Endothelial cell (in vitro differentiated cells): ENCODE measurements around the gene LRRC56. TPM values are rescaled to one million over a fixed set of nuclear protein-coding genes. Genes with fewer than 3 reads are reported as not detected.

Source experiments
- DNase-seq: peaks from one replicate; pipeline ENCODE4 v3.0.0; 2021; ENCODE audit warnings: low spot score
- H3K27ac Mint-ChIP-seq: one replicate; pipeline ENCODE4 v1.8.0; 2021; ENCODE audit warnings: mixed read lengths, inconsistent platforms; ENCODE audit not compliant: unreplicated experiment
- H3K27me3 Mint-ChIP-seq: one replicate; pipeline ENCODE4 v1.8.0; 2021; ENCODE audit warnings: mild to moderate bottlenecking, moderate library complexity, mixed read lengths, inconsistent platforms; ENCODE audit not compliant: unreplicated experiment
- H3K36me3 Mint-ChIP-seq: one replicate; pipeline ENCODE4 v1.8.0; 2021; ENCODE audit warnings: mild to moderate bottlenecking, low read depth, mixed read lengths, inconsistent platforms; ENCODE audit not compliant: unreplicated experiment
- H3K4me1 Mint-ChIP-seq: one replicate; pipeline ENCODE4 v1.8.0; 2021; ENCODE audit warnings: mild to moderate bottlenecking, mixed read lengths, inconsistent platforms; ENCODE audit not compliant: unreplicated experiment
- H3K4me3 Mint-ChIP-seq: one replicate; pipeline ENCODE4 v1.8.0; 2021; ENCODE audit warnings: mild to moderate bottlenecking, mixed read lengths, inconsistent platforms; ENCODE audit not compliant: unreplicated experiment
- H3K9me3 Mint-ChIP-seq: one replicate; pipeline ENCODE4 v1.8.0; 2021; ENCODE audit warnings: mixed read lengths, inconsistent platforms; ENCODE audit not compliant: unreplicated experiment
- CTCF ChIP-seq: fragments of 200-600 bp; sonication (generic); IDR thresholded peaks from one replicate; pipeline ENCODE4 v1.5.0; 2021; ENCODE audit warnings: antibody characterized with exemption; ENCODE audit not compliant: unreplicated experiment
- total RNA-seq: library from RNA; stranded (reverse); fragmentation: NEBNext Ultra II Directional; extraction: Animal tissue kit (Norgen Biotek cat#: 25700); gene quantifications from one replicate; pipeline ENCODE4 v1.2.1, GENCODE V29; 2021; ENCODE audit not compliant: unreplicated experiment

LRRC56 gene
- total RNA-seq, 1 donor from 2014 or later: 2.6 TPM

GRCh38 chr11:531919-532526 lies 5.3 kb upstream of the LRRC56 start:
- Mint-ChIP-seq H3K36me3 (peaks cover 6% of the 10 kb centered on the region), H3K4me3 (peak overlapping the region; percentile 67), H3K27ac (peak overlapping the region; percentile 84), H3K4me1 (peaks cover 7% of the 10 kb centered on the region), H3K9me3 (no peaks in the 10 kb centered on the region), H3K27me3 (peaks cover 9% of the 10 kb centered on the region)
- DNase-seq: no peak
- TF ChIP-seq CTCF: no peak

GRCh38 chr11:532527-532985 lies 4.8 kb upstream of the LRRC56 start:
- Mint-ChIP-seq H3K36me3 (peaks cover 6% of the 10 kb centered on the region), H3K4me1 (peaks cover 7% of the 10 kb centered on the region), H3K27ac (no peak overlapping the region), H3K9me3 (no peaks in the 10 kb centered on the region), H3K4me3 (no peak overlapping the region), H3K27me3 (peaks cover 9% of the 10 kb centered on the region)
- no peak for DNase-seq
- no peak for TF ChIP-seq CTCF

GRCh38 chr11:532986-533585 lies 4.2 kb upstream of the LRRC56 start:
- no peak for DNase-seq
- Mint-ChIP-seq H3K27ac (peak overlapping the region; percentile 24), H3K27me3 (peaks cover 11% of the 10 kb centered on the region), H3K9me3 (no peaks in the 10 kb centered on the region), H3K4me3 (no peak overlapping the region), H3K36me3 (peaks cover 6% of the 10 kb centered on the region), H3K4me1 (peaks cover 7% of the 10 kb centered on the region)
- TF ChIP-seq CTCF: no peak

GRCh38 chr11:533586-534395 lies 3.5 kb upstream of the LRRC56 start:
- H3K4me3 Mint-ChIP-seq: no peak overlapping the region
- DNase-seq: no peak
- peaks cover 14% of the 10 kb centered on the region for H3K27me3 Mint-ChIP-seq
- peaks cover 6% of the 10 kb centered on the region for H3K36me3 Mint-ChIP-seq
- no peaks in the 10 kb centered on the region for H3K9me3 Mint-ChIP-seq
- peak overlapping the region; percentile 24 for H3K27ac Mint-ChIP-seq
- TF ChIP-seq CTCF: no peak
- H3K4me1 Mint-ChIP-seq: peaks cover 7% of the 10 kb centered on the region
